ENCODE results near the gene HELB.

HELB gene

GRCh38 chr12:66367015-66367667 lies 64.8 kb downstream of the HELB start:
- no peak for DNase-seq

- DNase-seq = no peak
These were observed 69.7 kb downstream of the HELB start for GRCh38 chr12:66371982-66372381.

- no peak for DNase-seq
These were observed 73.3 kb downstream of the HELB start for GRCh38 chr12:66375560-66375959.

GRCh38 chr12:66379616-66380015 lies 77.3 kb downstream of the HELB start:
- no peak for DNase-seq

GRCh38 chr12:66380769-66381535 lies 78.7 kb downstream of the HELB start:
- no peak for DNase-seq

GRCh38 chr12:66387117-66387516 lies 84.8 kb downstream of the HELB start:
- DNase-seq = no peak
